ENCODE results near the gene HYAL4.
A peak's percentile ranks its signal among the peaks of the same experiment; 100 is the strongest.

The HYAL4 gene

DNA sequence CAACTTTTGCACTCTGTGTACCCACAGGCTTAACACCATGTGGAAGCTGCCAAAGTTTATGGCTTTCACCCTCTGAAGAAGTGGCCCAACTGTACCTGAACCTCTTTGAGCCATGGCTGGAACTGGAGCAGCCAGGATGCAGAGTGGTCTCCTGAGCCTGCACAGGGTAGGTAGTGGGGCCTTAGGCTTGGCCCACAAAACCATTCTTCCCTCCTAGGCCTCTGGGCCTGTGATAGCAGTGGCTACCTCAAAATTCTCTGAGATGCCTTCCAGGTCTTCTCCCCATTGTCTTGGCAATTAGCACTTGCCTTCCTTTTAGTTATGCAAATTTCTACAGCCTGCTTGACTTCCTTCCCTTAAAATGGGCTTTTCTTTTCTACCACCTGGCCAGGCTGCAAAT, 60.7 kb downstream of the HYAL4 start:
- TF ChIP-seq, protein P1, sequence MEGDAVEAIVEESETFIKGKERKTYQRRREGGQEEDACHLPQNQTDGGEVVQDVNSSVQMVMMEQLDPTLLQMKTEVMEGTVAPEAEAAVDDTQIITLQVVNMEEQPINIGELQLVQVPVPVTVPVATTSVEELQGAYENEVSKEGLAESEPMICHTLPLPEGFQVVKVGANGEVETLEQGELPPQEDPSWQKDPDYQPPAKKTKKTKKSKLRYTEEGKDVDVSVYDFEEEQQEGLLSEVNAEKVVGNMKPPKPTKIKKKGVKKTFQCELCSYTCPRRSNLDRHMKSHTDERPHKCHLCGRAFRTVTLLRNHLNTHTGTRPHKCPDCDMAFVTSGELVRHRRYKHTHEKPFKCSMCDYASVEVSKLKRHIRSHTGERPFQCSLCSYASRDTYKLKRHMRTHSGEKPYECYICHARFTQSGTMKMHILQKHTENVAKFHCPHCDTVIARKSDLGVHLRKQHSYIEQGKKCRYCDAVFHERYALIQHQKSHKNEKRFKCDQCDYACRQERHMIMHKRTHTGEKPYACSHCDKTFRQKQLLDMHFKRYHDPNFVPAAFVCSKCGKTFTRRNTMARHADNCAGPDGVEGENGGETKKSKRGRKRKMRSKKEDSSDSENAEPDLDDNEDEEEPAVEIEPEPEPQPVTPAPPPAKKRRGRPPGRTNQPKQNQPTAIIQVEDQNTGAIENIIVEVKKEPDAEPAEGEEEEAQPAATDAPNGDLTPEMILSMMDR (IDR thresholded peaks at IDR 0.05; ENCODE audit: low read length, missing control alignments) = no peak
- H3K4me3 ChIP-seq (replicated peaks; ENCODE audit: low read depth, low read length) = no peak overlapping the region
- DNase-seq (ENCODE audit: low read depth) = no peak

DNA sequence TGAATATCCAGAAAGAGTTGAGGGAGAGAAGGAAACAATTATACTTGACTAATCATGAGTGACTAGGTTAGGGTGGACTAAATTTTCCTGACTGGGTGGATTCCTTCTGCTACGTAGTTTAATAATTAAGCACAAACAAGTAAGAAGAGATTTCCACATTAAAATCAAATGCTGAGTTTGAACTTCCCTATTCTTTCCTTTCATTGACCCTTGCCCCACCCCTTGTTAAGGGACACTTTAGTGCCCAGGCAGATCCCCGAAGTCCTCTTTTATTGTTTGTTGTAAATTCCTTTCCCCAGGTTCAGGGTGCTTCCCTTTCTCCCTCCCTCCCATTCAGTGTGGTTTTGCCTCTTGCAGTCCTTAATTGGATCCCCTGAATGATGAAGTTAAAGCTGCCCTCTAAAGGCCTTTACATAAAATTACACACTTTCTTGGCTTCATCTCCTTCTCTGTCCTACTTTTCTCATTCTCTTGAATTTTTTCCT, 71.3 kb downstream of the HYAL4 start:
- no peak overlapping the region for H3K4me3 ChIP-seq (replicated peaks; ENCODE audit: low read depth, low read length)
- TF ChIP-seq, protein P1 (IDR thresholded peaks at IDR 0.05; ENCODE audit: low read length, missing control alignments) = peak; percentile 42
- DNase-seq (ENCODE audit: low read depth) = peak; percentile 43

DNA sequence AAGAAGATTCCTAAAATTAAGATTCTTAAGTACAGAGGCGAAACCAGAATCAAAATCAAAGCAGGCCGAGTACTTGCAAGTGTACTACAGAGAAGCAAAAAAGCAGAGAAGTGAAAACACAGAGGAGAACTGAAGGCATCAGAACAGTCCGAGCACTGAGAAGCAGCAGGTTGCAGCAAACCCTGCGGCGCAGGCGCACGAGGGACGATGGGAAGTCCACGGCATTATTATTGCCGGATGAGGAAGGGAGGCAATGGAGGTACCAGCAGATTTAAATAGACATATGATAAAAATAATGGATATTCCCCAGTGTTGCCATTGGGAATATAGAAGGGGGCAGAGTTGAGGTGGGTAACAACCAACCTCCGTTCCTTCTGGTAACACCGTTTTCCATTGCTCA, 72.9 kb downstream of the HYAL4 start:
- no peak overlapping the region for H3K4me3 ChIP-seq (replicated peaks; ENCODE audit: low read depth, low read length)
- no peak for DNase-seq (ENCODE audit: low read depth)
- TF ChIP-seq, protein P1 (IDR thresholded peaks at IDR 0.05; ENCODE audit: low read length, missing control alignments) = no peak

DNA sequence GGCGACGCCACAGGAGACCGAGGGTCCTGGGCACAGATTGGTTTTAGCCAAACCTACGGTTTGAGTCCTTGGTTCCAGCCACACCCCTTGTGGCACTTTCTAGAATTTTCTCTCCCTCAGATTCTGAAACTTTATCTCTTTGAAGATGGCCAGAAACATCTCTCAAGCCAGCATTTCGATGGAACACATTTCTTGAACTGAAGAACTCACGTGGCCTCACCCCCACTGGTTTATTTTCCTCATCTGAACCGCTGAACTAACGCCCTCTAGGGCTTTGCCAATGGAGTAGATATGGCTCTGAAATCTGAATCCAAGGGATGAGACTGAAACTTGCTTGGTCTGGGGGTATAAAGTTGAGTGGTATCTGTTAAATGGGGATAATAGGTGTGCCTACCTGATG, 73.3 kb downstream of the HYAL4 start:
- TF ChIP-seq, protein P1 (IDR thresholded peaks at IDR 0.05; ENCODE audit: low read length, missing control alignments) = no peak
- H3K4me3 ChIP-seq (replicated peaks; ENCODE audit: low read depth, low read length) = no peak overlapping the region
- no peak for DNase-seq (ENCODE audit: low read depth)

DNA sequence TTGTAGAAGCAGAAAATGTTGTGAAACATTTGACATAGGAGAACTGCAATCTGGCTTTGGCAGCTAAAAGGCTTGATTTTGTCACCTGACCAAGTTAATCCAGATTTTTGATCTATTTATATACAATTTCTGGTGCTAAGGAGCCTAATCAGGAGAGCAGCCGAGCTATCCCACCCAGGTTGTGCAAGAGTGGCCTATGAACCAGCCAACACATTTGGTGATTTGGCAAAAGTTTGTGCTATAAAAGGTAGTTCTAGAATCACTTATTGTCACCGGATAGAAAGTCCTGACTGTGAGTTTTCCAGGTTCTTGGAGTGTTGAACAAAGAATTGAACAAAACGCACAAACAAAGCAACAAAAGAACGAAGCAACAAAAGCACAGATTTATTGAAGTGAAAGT, 78.6 kb downstream of the HYAL4 start:
- H3K4me3 ChIP-seq (replicated peaks; ENCODE audit: low read depth, low read length) = no peak overlapping the region
- no peak for DNase-seq (ENCODE audit: low read depth)

DNA sequence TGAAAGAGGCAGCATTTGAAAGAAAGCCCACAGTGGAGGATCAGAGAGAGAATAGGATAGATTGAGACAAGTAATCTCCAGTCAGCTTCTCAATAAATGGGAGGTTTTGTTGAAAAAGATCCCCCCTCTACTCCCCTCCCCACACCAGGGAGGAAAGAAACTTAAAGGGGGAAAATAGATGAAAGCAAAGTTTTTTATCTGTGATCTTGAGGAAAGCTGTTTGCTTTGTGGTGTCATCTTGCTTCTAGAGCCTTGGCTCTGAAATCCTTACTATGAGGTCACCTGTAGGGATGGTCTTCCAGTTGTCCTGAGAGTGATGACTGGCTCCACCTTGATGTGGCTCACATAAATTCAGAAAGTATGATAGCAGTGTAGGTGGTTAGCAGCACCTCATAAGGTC, 80.0 kb downstream of the HYAL4 start, which contains the start of gene SPAM1:
Gene SPAM1, plus strand, starts transcription at position 301 of the 400 bp plus-strand sequence. CDS start 28,330 bp downstream, outside the sequence.
- TF ChIP-seq, protein P1 (IDR thresholded peaks at IDR 0.05; ENCODE audit: low read length, missing control alignments) = no peak
- no peak within 1 kb of the TSS for H3K4me3 ChIP-seq (replicated peaks; ENCODE audit: low read depth, low read length)
- no peak for DNase-seq (ENCODE audit: low read depth)

More for the DNA sequence above, 78.6 kb downstream of the HYAL4 start:
- TF ChIP-seq, protein P1 (IDR thresholded peaks at IDR 0.05; ENCODE audit: low read length, missing control alignments) = no peak
